Brain microvascular endothelial cell (primary cell): ENCODE measurements around the gene PRIMPOL.
"Not testable (repeated sequence)": the region's sequence is repeated elsewhere in the genome, so short reads cannot be mapped to it uniquely, and the experiment has no call there.

Experiments used
- DNase-seq: peaks from one replicate; pipeline ENCODE4 v3.0.0-alpha.2; 2020
- H3K27ac ChIP-seq: fragments of 250-450 bp; sonication (Bioruptor Pico); 2 replicates; pipeline ENCODE4 v1.5.1; 2020; ENCODE audit warnings: mild to moderate bottlenecking, moderate library complexity
- H3K27me3 ChIP-seq: fragments of 250-450 bp; sonication (Bioruptor Pico); replicated peaks from 2 replicates; pipeline ENCODE4 v1.5.1; 2020; ENCODE audit warnings: mild to moderate bottlenecking
- H3K36me3 ChIP-seq: fragments of 250-450 bp; sonication (Bioruptor Pico); replicated peaks from 2 replicates; pipeline ENCODE4 v1.5.1; 2020; ENCODE audit warnings: mild to moderate bottlenecking
- H3K4me3 ChIP-seq: 2 replicates; pipeline ENCODE4 v1.5.1; 2011; ENCODE audit warnings: low read depth, mild to moderate bottlenecking, control low read depth, low read length, moderate library complexity
- in situ Hi-C: cut with HindIII; loops from 2 replicates; pipeline ENCODE4 v1.10.0; 2017; ENCODE audit warnings: low sequenced_read_pairs, low pct_ligation_motif_present
- TF ChIP-seq, protein P1 (sequence below): IDR thresholded peaks from 2 replicates; pipeline ENCODE4 v1.5.1; 2011; ENCODE audit warnings: low read depth, mild to moderate bottlenecking, moderate library complexity, low read length, control low read depth, inconsistent platforms; ENCODE audit errors: missing control alignments

The PRIMPOL gene

DNA sequence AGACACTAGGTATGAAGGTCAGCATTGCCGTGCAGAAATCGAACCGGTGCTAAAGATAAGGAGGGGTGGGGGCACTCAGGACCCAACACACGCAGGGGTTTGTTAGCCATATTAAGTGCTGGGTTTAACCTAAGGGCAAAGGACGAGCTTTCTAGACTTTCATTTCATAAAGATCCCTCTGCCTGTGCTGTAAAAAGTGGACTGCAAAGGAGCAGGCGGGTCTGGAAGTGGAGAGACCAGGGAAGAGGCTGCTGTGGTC lies 1.6 kb upstream of the PRIMPOL start:
- Histone ChIP-seq H3K4me3 (peak overlapping the region; percentile 76), H3K27ac (peak overlapping the region; percentile 81), H3K27me3 (no peaks in the 10 kb centered on the region), H3K36me3 (no peaks in the 10 kb centered on the region)
- TF ChIP-seq, protein P1, sequence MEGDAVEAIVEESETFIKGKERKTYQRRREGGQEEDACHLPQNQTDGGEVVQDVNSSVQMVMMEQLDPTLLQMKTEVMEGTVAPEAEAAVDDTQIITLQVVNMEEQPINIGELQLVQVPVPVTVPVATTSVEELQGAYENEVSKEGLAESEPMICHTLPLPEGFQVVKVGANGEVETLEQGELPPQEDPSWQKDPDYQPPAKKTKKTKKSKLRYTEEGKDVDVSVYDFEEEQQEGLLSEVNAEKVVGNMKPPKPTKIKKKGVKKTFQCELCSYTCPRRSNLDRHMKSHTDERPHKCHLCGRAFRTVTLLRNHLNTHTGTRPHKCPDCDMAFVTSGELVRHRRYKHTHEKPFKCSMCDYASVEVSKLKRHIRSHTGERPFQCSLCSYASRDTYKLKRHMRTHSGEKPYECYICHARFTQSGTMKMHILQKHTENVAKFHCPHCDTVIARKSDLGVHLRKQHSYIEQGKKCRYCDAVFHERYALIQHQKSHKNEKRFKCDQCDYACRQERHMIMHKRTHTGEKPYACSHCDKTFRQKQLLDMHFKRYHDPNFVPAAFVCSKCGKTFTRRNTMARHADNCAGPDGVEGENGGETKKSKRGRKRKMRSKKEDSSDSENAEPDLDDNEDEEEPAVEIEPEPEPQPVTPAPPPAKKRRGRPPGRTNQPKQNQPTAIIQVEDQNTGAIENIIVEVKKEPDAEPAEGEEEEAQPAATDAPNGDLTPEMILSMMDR, result no peak
- DNase-seq, result no peak
- in situ Hi-C loops, result no loop called here

DNA sequence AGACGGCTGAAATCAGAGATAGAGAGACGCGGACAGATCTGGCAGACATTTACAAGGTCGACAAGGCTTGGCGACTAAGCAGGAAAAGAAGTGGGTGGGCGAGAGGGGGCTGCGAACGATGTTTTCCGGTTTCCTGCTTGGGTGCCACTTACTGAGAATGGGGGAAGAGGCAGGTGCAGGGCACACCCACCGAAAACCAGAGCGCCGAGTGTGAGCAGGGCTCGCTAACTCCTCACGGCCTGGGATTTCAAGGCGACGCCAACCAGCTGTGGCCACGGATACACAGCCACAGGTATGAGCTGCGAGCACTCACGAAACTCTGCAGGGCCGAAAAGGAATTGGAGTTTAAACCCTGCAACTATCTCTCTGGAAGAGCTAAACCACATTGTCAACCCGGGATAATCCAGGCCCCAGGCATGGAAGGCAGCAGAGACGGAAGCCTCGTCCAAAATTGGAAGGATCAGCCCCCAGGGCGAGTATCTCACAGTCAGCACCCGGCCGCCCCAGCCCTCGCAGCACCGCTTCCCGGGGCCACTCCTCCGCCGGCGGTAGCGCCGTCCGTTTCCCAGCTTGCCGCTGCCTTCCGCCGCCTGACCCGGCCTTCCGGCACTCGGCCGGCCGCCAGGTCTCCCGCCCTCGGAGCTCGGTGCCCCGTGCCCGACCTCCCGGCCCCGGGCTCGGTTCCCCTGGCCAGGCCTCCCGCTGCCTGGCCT lies 1.1 kb upstream of the PRIMPOL start:
- DNase-seq, result no peak
- in situ Hi-C loops, result no loop called here
- no peaks in the 10 kb centered on the region for H3K36me3 ChIP-seq
- peak overlapping the region; percentile 81 for H3K27ac ChIP-seq
- TF ChIP-seq, protein P1, result no peak
- H3K27me3 ChIP-seq, result no peaks in the 10 kb centered on the region
- H3K4me3 ChIP-seq, result peak overlapping the region; percentile 76

DNA sequence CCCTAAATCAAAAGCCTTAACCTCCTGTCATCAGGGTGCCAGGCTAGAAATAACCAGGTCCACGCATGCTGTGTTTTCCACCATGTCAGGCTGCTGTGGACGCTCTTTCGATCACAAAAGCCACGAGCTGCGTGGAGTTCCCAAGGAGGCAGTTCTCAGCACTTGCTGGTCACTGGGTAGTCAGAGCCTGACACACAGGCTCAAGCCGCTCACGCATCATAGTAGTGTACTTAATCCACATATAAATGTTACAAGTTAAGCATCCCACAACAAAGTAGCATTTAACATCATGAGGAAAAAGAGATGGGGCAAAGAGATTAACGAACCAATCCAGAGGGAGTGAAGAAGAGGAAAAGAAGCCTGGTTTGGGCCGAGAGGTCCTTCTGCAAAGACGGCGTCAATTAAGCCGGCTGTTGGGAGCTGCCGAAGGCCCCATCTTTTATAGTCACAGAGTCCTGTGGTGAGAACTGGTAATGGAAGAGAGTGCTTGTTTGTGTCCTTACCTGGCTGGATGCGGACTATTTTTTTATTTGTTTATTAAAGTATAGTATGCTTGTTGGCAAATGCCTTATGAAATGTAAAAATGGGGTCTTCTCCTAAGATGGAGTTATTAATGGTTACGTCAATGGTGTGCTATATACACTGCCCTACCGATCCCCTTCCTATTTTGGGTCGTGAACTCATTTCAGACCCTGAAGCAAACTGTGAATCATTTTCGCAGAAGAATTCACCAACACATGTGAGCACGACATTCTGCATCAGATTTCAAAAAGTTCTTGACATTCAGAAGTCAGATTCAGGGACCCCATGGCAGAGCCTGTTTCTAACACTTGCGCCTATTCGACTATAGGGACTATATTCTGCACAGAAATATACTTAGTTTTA lies 675 bp downstream of the PRIMPOL start:
- in situ Hi-C loops, result no loop called here
- Histone ChIP-seq H3K27ac (peak overlapping the region; percentile 78), H3K4me3 (peak overlapping the region; percentile 76), H3K36me3 (no peaks in the 10 kb centered on the region), H3K27me3 (no peaks in the 10 kb centered on the region)
- DNase-seq, result no peak
- TF ChIP-seq, protein P1, result no peak

DNA sequence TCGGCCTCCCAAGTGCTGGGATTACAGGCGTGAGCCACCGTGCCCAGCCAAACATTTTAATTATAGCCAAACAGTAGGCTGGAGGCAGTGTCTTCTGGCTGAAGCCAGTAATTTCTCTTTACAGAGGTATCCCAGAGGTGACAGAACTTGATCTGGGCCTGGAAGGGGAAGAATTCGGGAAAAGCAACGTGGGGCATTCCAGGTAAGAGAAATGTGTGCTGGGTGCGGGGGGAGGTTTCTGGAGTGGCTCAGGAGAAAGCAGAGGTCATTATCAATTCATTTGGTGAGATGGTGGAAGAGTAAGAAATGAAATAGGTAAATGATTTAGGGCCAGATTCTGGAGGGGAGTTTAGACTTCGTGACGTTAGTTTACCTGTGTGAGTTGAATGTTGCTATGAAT lies 2.4 kb downstream of the PRIMPOL start:
- Histone ChIP-seq H3K27ac (no peak overlapping the region), H3K4me3 (no peak overlapping the region), H3K36me3 (no peaks in the 10 kb centered on the region), H3K27me3 (no peaks in the 10 kb centered on the region)
- DNase-seq, result no peak
- TF ChIP-seq, protein P1, result no peak
- in situ Hi-C loops, result no loop called here

DNA sequence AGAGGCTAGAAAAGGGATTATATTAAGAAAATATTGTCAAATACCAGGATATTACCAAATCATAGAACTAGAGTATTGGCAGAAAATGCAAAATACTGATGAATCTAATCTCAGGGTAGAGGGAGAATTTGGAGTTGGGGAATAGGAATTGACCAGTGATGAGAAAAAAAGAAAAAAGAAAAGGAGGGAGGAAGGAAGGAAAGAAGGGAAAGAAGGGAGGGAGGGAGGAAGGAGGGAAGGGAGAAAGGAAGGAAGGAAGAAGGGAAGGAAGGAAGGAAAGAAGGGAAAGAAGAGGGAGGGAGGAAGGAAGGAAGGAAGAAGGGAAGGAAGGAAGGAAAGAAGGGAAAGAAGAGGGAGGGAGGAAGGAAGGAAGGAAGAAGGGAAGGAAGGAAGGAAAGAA lies 3.1 kb downstream of the PRIMPOL start:
- DNase-seq, H3K27ac ChIP-seq, H3K27me3 ChIP-seq, in situ Hi-C loops, H3K36me3 ChIP-seq, H3K4me3 ChIP-seq: not testable (repeated sequence)

DNA sequence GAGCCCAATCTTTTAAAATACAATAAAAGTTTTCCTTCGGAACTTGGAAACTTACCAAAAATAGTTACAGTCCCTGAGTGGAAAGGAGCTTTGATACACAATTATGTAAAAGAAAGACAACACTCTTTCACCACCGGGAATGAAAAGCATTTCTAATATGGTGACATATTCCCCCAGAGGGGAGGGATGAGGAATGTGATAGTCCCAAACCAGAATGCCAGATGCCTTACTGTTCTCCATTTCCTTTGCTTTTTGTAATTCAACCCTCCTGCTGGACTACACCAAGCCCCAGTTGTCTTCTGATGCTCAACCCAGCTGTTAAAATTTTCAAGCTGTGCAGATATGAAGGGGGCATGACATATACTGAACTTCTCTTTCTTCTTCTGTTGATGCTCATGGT lies 4.1 kb downstream of the PRIMPOL start:
- in situ Hi-C loops, result no loop called here
- H3K27ac ChIP-seq, result peak overlapping the region; percentile 28
- TF ChIP-seq, protein P1, result no peak

More for the DNA sequence above, 4.1 kb downstream of the PRIMPOL start:
- Histone ChIP-seq H3K27me3 (no peaks in the 10 kb centered on the region), H3K4me3 (no peak overlapping the region), H3K36me3 (no peaks in the 10 kb centered on the region)
- peak; percentile 64 for DNase-seq
